HCT116 (cell line): ENCODE results near the gene FAM193A. TPM values are rescaled to one million over a fixed set of nuclear protein-coding genes. Genes with fewer than 3 reads are reported as not detected.
A peak's percentile ranks its signal among the peaks of the same experiment; 100 is the strongest.
"Not testable (repeated sequence)": the region's sequence is repeated elsewhere in the genome, so short reads cannot be mapped to it uniquely, and the experiment has no call there.

Experiments used
- ATAC-seq: fragments of 200-7000 bp; cut with Tn5 transposase; 2 replicates; pipeline ENCODE4 v1.9.1; 2020; ENCODE audit warnings: mild to moderate bottlenecking, moderate library complexity
- BruUV-seq: library from RNA; stranded (reverse); fragments of 400-500 nt; replicated peaks from 2 replicates; lab custom pipeline; 2021; lab: Mats Ljungman, UMichigan
- CTCF ChIA-PET: fragments of 300-600 bp; sonication (Branson Sonifier 250); formaldehyde crosslinking; loops from one replicate; lab custom pipeline; 2021; ENCODE audit warnings: antibody characterized with exemption; lab: Charles Lee
- POLR2A ChIA-PET: fragments of 300-600, 350-600 bp; sonication (Branson Sonifier 250); formaldehyde crosslinking; loops from one replicate; lab custom pipeline; 2021; ENCODE audit warnings: antibody characterized with exemption; lab: Charles Lee
- RAD21 ChIA-PET, 2 experiments: fragments of 300-600 bp; sonication (Branson Sonifier 250); formaldehyde crosslinking; loops; one replicate each; lab custom pipeline; 2023; ENCODE audit warnings: low total read pairs in 2 of 2; ENCODE audit not compliant: uncharacterized antibody in 2 of 2, unreplicated experiment in 2 of 2, low non-redundant PET in 1 of 2; lab: Charles Lee
- DNase-seq: peaks from one replicate; pipeline ENCODE4 v3.0.0-alpha.2; 2010; ENCODE audit warnings: low read depth, low spot score
- H2AFZ ChIP-seq: fragments of 200-600 bp; shearing (Covaris generic), sonication (generic); 2 replicates; pipeline ENCODE4 v1.6.1; 2017; ENCODE audit warnings: low read depth, mixed run types, mixed read lengths, antibody characterized with exemption, low read length; ENCODE audit not compliant: poor library complexity, severe bottlenecking
- H3K27ac ChIP-seq: 2 replicates; pipeline ENCODE4 v1.5.1; 2012; ENCODE audit warnings: low read depth, low read length
- H3K27me3 ChIP-seq: fragments of 200-600 bp; sonication (generic); 2 replicates; pipeline ENCODE4 v1.6.1; 2016; ENCODE audit warnings: mixed run types, low read length, mixed read lengths; ENCODE audit not compliant: insufficient read depth
- H3K36me3 ChIP-seq, 2 experiments: fragments of 200-500 bp in 1 of 2; fragments of 200-600 bp in 1 of 2; sonication (Bioruptor generic) in 1 of 2; sonication (generic) in 1 of 2; 2 replicates each; pipeline versions ENCODE4 v1.5.1 to v1.6.1; 2014 to 2016; ENCODE audit warnings: low read length in 2 of 2, inconsistent platforms in 1 of 2, mixed read lengths in 1 of 2, mixed run types in 1 of 2; ENCODE audit not compliant: insufficient read depth in 2 of 2, control insufficient read depth in 1 of 2
- H3K4me1 ChIP-seq, 2 experiments: fragments of 200-600 bp in 1 of 2; sonication (generic) in 1 of 2; 2 replicates each; pipeline versions ENCODE4 v1.5.1 to v1.6.1; 2012 to 2017; ENCODE audit warnings: low read length in 2 of 2, inconsistent platforms in 1 of 2, mild to moderate bottlenecking in 1 of 2, mixed read lengths in 1 of 2, mixed run types in 1 of 2, moderate library complexity in 1 of 2; ENCODE audit not compliant: insufficient read depth in 2 of 2, control insufficient read depth in 1 of 2
- H3K4me2 ChIP-seq: fragments of 200-600 bp; sonication (generic); 2 replicates; pipeline ENCODE4 v1.6.1; 2017; ENCODE audit warnings: mixed run types, low read length, mixed read lengths
- H3K4me3 ChIP-seq, 2 experiments: fragments of 200-600 bp in 1 of 2; sonication (generic) in 1 of 2; replicated peaks in 1 of 2; 2 replicates each; pipeline ENCODE4 v1.5.1; 2011 to 2016; ENCODE audit warnings: low read length in 2 of 2, control low read depth in 1 of 2, low read depth in 1 of 2, mild to moderate bottlenecking in 1 of 2, mixed read lengths in 1 of 2, mixed run types in 1 of 2
- H3K79me2 ChIP-seq: fragments of 200-600 bp; sonication (generic); 2 replicates; pipeline ENCODE4 v1.6.1; 2017; ENCODE audit warnings: mild to moderate bottlenecking, mixed run types, low read length, moderate library complexity, mixed read lengths; ENCODE audit not compliant: insufficient read depth
- H3K9ac ChIP-seq: fragments of 200-600 bp; sonication (generic); 2 replicates; pipeline ENCODE4 v1.6.1; 2016; ENCODE audit warnings: low read length, mixed read lengths
- H3K9me2 ChIP-seq: fragments of 200-600 bp; sonication (generic), shearing (Covaris generic); 2 replicates; pipeline ENCODE4 v1.6.1; 2017; ENCODE audit warnings: mixed run types, mild to moderate bottlenecking, moderate library complexity; ENCODE audit not compliant: insufficient read depth
- H3K9me3 ChIP-seq, 2 experiments: fragments of 200-500 bp in 1 of 2; fragments of 200-600 bp in 1 of 2; sonication (Bioruptor generic) in 1 of 2; sonication (generic) in 1 of 2; 2 replicates each; pipeline ENCODE4 v1.6.1; 2014 to 2017; ENCODE audit warnings: low read length in 2 of 2, mixed read lengths in 2 of 2, inconsistent platforms in 1 of 2, low read depth in 1 of 2, mild to moderate bottlenecking in 1 of 2, mixed run types in 1 of 2, moderate library complexity in 1 of 2; ENCODE audit not compliant: control insufficient read depth in 1 of 2, insufficient read depth in 1 of 2
- H4K20me1 ChIP-seq: fragments of 200-600 bp; sonication (generic), shearing (Covaris generic); 2 replicates; pipeline ENCODE4 v1.6.1; 2017; ENCODE audit warnings: mixed run types, mild to moderate bottlenecking, moderate library complexity; ENCODE audit not compliant: insufficient read depth
- CBX3 ChIP-seq: IDR thresholded peaks from 2 replicates; pipeline ENCODE4 v1.6.1; 2012; ENCODE audit warnings: low read depth
- CTCF ChIP-seq, 3 experiments: fragments of 200-600 bp in 1 of 3; sonication (generic) in 1 of 3; IDR thresholded peaks in 2 of 3; conservative IDR thresholded peaks in 1 of 3; 2 replicates each; pipeline ENCODE4 v1.5.1; 2012 to 2017; ENCODE audit warnings: low read depth in 2 of 3, low read length in 2 of 3, antibody characterized with exemption in 1 of 3, borderline replicate concordance in 1 of 3, control low read depth in 1 of 3, mild to moderate bottlenecking in 1 of 3, mixed read lengths in 1 of 3, mixed run types in 1 of 3, moderate library complexity in 1 of 3; ENCODE audit not compliant: insufficient read depth in 1 of 3
- FOSL1 ChIP-seq: IDR thresholded peaks from 2 replicates; pipeline ENCODE4 v1.6.1; 2012; ENCODE audit warnings: low read depth
- MAX ChIP-seq: IDR thresholded peaks from 2 replicates; pipeline ENCODE4 v1.6.1; 2012
- RAD21 ChIP-seq: IDR thresholded peaks from 2 replicates; pipeline ENCODE4 v1.6.1; 2012; ENCODE audit warnings: low read depth, mild to moderate bottlenecking
- ZNF274 ChIP-seq: fragments of 200-500 bp; sonication (Bioruptor generic); IDR thresholded peaks from 2 replicates; pipeline ENCODE4 v1.6.1; 2014; ENCODE audit warnings: mild to moderate bottlenecking, low read depth, low read length, inconsistent platforms
- intact Hi-C: fragments of 100-400 bp; cut with micrococcal nuclease; formaldehyde crosslinking; loops from 2 replicates; pipeline ENCODE4 v1.10.0; 2022
- total RNA-seq: library from RNA; stranded (reverse); gene quantifications from one replicate; pipeline ENCODE4 v1.2.1, GENCODE V29; 2021; ENCODE audit not compliant: unreplicated experiment

The FAM193A gene
- total RNA-seq, 1 experiment from 2014 or later, result 15.7 TPM

- H3K79me2 ChIP-seq, result peaks cover 6% of the 10 kb centered on the region
- POLR2A ChIA-PET, result no interaction called here
- TF ChIP-seq FOSL1 (no peak), CTCF (IDR thresholded peaks at IDR 0.05 in 2 of 3, conservative IDR thresholded peaks at IDR 0.05 in 1 of 3; ENCODE audit: borderline replicate concordance in 1 of 3, insufficient read depth in 1 of 3, low read depth in 2 of 3, low read length in 2 of 3) (peak; percentile 6 to 50 (median 47); a peak in 4 of 6 replicates), ZNF274 (no peak), CBX3 (no peak), RAD21 (peak; percentile 29; the same call in 1 of the 2 replicates), MAX (no peak)
- TF ChIP-seq, all 23 proteins: peak for 2
- DNase-seq, result no peak
- no peaks in the 10 kb centered on the region for H3K9me2 ChIP-seq
- no peak overlapping the region for H3K4me3 ChIP-seq
- H3K27me3 ChIP-seq, result no peaks in the 10 kb centered on the region
- H2AFZ ChIP-seq, result no peak overlapping the region
- no peak overlapping the region for H3K9ac ChIP-seq
- no peak overlapping the region for H3K4me2 ChIP-seq
- intact Hi-C loops, result no loop called here
- H3K4me1 ChIP-seq, result no peaks in the 10 kb centered on the region
- H3K36me3 ChIP-seq, result peaks cover 9 to 28% of the 10 kb centered on the region in 2 experiments; a peak in 2 of 4 replicates
- H3K27ac ChIP-seq, result no peak overlapping the region
- RAD21 ChIA-PET, result no interaction called here
- ATAC-seq, result peak; percentile 47; the same call in 1 of the 2 replicates
- no TSS peak for BruUV-seq
- H4K20me1 ChIP-seq, result peaks cover 7% of the 10 kb centered on the region; the same call in 1 of the 2 replicates
- no peaks in the 10 kb centered on the region for H3K9me3 ChIP-seq
- CTCF ChIA-PET, result interaction anchor here (0.8 kb wide), 1 partner anchor 10 kb away, joined by 3 read pairs; no protein-coding TSS in a partner anchor
Observed at GRCh38 chr4:2673157-2673556, 136.7 kb downstream of the FAM193A start.

- H3K4me1 ChIP-seq, ATAC-seq, H3K9me3 ChIP-seq, H3K9me2 ChIP-seq, H3K27ac ChIP-seq, BruUV-seq, H3K27me3 ChIP-seq, POLR2A ChIA-PET, H3K9ac ChIP-seq, H3K36me3 ChIP-seq, H3K79me2 ChIP-seq, H3K4me2 ChIP-seq, H4K20me1 ChIP-seq, RAD21 ChIA-PET, DNase-seq, H2AFZ ChIP-seq, CTCF ChIA-PET, intact Hi-C loops, H3K4me3 ChIP-seq: not testable (repeated sequence)
Observed at GRCh38 chr4:2679762-2680161, 143.3 kb downstream of the FAM193A start.
